GM12875 (cell line): ENCODE results near the gene GPR27.
A peak's percentile ranks its signal among the peaks of the same experiment; 100 is the strongest.

Experiments used
- H3K4me3 ChIP-seq: one replicate; pipeline ENCODE4 v1.5.1; 2011; ENCODE audit warnings: low read depth, low read length, control low read depth
- TF ChIP-seq, protein P1 (sequence below): IDR thresholded peaks from 2 replicates; pipeline ENCODE4 v1.5.1; 2011; ENCODE audit warnings: low read depth, mild to moderate bottlenecking, control low read depth, inconsistent platforms, low read length, moderate library complexity, borderline replicate concordance; ENCODE audit not compliant: insufficient read depth

GPR27 gene

DNA sequence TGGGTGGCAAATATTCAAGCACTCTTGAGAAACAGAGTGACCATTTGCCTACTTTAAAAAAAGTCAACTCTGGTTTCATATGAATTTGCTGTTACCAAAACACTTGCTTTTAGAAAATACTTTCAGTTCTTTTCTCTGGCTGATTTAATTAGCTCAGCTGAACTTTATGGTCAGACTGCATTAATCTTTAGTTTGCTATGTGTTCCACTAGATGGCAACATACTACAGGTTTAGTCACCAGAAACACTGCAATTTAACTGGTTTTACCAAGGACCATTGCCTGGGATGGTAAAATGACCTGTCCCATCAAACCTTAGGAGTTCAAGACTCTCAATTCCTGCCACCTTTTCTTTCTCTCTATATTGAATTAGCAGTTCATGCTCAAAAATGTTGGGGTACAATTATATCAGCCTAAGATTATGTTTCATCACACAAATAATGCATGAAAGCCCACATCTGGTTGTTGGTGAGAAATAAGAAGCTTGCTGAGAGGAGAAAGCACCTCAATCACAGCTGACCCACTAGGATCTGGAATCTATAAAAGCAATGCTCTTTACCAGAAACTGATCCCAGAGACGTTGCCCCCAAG lies 42.7 kb upstream of the GPR27 start:
- no peak overlapping the region for H3K4me3 ChIP-seq
- TF ChIP-seq, protein P1, sequence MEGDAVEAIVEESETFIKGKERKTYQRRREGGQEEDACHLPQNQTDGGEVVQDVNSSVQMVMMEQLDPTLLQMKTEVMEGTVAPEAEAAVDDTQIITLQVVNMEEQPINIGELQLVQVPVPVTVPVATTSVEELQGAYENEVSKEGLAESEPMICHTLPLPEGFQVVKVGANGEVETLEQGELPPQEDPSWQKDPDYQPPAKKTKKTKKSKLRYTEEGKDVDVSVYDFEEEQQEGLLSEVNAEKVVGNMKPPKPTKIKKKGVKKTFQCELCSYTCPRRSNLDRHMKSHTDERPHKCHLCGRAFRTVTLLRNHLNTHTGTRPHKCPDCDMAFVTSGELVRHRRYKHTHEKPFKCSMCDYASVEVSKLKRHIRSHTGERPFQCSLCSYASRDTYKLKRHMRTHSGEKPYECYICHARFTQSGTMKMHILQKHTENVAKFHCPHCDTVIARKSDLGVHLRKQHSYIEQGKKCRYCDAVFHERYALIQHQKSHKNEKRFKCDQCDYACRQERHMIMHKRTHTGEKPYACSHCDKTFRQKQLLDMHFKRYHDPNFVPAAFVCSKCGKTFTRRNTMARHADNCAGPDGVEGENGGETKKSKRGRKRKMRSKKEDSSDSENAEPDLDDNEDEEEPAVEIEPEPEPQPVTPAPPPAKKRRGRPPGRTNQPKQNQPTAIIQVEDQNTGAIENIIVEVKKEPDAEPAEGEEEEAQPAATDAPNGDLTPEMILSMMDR = peak; percentile 47; the same call in 1 of the 2 replicates

DNA sequence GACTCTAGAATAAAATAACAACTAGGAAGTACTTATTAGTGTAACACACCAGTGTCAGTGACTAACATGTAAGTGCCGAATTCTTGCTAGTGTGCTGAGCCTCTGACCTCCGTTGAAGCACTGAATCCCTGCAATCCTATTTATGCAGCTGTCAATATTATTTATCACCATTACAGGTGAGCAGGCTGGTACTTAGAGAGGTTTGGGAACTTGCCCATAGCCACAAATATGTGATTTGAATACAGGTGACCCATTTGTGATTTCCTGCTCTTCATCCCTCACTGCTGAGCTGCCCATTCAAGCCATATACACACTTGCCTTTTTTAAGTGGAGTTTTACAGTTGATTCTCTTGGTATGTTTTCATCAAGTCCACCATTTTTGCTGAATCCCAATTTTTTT lies 40.6 kb upstream of the GPR27 start:
- TF ChIP-seq, protein P1 = no peak
- H3K4me3 ChIP-seq = no peak overlapping the region

DNA sequence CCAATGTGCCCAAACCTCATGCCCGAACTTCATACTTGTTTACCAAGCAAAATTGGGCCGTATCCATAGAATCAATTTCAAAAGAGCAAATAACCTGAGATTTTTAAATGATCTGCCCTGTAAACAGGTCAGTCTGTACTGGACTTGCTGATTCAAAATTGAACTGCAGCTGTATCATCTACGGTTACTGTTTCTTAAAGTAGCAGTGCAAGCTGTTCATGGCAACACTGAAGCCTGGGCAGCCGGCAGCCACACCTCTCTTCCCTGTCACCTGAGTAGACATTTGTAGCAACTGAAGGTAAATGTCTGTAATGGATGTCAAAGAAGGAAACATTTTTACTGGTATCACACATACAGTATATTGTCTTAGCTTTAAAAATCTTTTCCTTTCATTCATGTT lies 39.1 kb upstream of the GPR27 start:
- no peak overlapping the region for H3K4me3 ChIP-seq
- TF ChIP-seq, protein P1 = no peak

DNA sequence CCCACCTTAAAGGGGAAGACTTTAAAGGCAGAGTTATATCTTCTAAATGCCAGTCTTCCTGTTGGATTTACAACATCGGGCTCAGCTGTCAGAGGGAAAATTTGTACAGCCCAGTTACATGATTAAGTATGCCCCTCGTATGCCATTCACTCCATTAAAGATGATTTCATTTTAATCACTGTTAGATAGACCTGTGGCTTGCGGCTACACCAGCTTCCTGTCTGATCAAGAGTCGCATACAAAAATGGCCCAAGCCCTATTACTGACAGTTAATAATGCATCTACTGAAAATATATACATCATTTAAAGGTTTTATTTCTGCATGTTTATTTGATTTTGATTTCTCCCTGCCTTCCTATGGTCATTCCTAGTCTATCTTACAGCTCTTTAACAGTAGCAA lies 35.6 kb upstream of the GPR27 start:
- TF ChIP-seq, protein P1 = no peak

DNA sequence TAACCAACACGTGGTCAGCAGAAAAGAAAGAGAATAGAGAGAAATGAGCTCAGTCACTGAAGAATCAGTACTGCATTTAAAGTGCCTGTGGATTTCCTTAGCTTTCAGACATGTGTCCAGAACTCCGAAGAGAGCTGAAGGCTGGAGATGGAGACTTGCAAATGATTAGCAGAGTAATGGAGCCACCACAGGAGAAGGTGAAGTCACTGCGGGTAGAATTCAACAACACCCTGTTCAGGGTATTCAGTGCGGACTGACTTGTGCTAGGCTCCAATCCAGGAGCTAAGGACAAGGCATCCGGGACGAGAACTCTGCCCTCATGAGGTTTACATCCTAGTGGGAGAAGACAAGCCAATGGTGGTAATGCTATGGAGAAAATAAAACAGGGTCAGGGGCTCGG lies 32.7 kb upstream of the GPR27 start:
- TF ChIP-seq, protein P1 = no peak

More for the DNA sequence above, 35.6 kb upstream of the GPR27 start:
- H3K4me3 ChIP-seq = no peak overlapping the region

DNA sequence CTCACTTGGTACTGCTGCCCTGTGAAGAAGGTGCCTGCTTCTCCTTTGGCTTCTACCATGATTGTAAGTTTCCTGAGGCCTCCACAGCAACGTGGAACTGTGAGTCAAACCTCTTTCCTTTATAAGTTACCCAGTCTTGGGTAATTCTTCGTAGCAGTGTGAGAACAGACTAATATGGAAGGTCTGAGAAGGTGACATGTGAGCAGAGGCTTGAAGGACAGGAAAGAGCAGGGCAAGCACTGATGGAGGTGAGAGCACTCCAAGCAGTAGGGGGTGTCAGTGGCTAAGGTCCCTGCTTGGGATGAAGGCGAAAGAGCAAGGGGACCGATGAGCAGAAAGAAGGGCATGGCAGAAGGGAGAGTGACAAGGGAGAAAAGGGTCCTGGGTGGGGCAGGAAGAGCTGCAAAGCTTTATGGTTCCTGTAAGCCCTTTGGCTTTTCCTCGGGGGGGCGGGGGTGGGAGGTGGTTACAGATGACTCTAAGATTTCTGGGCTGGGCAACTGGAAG lies 32.0 kb upstream of the GPR27 start:
- TF ChIP-seq, protein P1 = no peak
- H3K4me3 ChIP-seq = no peak overlapping the region

More for the DNA sequence above, 32.7 kb upstream of the GPR27 start:
- H3K4me3 ChIP-seq = no peak overlapping the region

DNA sequence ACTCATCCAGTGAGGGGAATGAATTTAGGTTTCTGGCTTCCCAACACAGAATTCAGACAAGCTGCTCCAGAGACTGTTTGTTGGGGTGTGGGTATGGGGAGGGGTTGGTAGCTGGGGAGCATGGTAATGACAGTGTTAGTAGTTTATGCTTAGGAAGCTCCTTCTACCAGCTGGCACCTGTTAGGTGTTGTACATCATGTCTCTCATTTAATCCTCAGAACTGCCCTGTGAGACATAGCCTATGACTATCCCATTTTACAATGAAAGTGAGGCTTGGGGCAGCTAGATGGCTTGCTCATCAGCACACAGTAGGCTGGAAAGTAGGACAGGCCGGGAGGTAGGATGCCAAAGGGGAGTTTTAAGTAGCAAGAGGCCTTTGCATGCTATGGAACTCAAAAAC lies 31.0 kb upstream of the GPR27 start:
- no peak overlapping the region for H3K4me3 ChIP-seq
- TF ChIP-seq, protein P1 = no peak
